Ovary (tissue), 3 donors: Measurements from ENCODE around the gene EPHA5.

ENCODE experiments used
- CTCF ChIP-seq, 3 donors: fragments of 450-650 bp in 2 of 3; fragments of 200-600 bp in 1 of 3; IDR thresholded peaks; one replicate each; pipeline versions ENCODE4 v1.5.1 to v1.8.0; 2016 to 2022; ENCODE audit warnings: antibody characterized with exemption in 3 of 3, mild to moderate bottlenecking in 1 of 3
- EP300 ChIP-seq: sonication (generic); formaldehyde crosslinking; IDR thresholded peaks from one replicate; pipeline ENCODE4 v1.6.1; 2017; ENCODE audit warnings: antibody characterized with exemption
- donor health status: DM: no; HTN: no; CAD: no.

DNA sequence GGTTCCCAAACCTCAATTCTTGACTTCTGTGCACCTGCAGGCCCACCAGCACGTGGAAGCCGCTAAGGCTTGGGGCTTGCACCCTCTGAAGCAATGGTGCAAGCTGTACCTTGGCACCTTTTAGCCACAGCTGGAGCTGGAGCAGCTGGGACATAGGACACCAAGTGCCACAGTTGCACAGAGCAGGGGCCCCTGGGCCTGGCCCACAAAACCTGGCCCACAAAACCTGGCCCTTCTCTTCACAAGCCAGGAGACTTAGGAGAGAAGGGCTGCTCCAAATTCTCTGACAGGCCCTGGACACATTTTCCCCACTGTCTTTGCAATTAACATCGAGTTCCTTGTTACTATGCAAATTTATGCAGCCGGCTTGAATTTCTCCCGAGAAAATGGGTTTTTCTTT lies 197.8 kb downstream of the EPHA5 start:
- TF ChIP-seq CTCF (IDR thresholded peaks at IDR 0.05) (no peak), EP300 (no peak)
